ENCODE results near the gene POU2F1.

DNA sequence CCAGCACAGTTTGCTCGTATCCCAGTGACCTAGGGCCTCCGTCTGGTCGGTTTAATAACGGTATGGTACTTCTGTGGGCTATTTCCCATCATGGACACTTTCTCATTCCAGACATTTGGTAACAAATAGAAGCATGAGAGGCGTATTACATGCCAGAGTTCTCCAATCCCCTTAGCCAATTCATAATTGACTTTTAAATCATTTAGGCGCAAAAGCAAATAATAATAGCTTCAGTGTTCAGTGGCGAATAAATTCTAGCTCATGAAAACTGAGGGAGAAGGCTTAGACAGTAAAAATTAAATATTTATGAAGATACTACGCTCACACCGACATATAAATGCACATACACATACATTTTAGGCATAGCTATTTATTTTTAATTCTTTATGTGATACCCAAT, 247.1 kb downstream of the POU2F1 start:
- TF ChIP-seq POLR2AphosphoS5 (IDR thresholded peaks at IDR 0.05) (no peak), EZH2 (IDR thresholded peaks at IDR 0.05; ENCODE audit: borderline replicate concordance, insufficient read depth, low read length, poor library complexity, severe bottlenecking) (no peak)
- TF ChIP-seq, protein P1, sequence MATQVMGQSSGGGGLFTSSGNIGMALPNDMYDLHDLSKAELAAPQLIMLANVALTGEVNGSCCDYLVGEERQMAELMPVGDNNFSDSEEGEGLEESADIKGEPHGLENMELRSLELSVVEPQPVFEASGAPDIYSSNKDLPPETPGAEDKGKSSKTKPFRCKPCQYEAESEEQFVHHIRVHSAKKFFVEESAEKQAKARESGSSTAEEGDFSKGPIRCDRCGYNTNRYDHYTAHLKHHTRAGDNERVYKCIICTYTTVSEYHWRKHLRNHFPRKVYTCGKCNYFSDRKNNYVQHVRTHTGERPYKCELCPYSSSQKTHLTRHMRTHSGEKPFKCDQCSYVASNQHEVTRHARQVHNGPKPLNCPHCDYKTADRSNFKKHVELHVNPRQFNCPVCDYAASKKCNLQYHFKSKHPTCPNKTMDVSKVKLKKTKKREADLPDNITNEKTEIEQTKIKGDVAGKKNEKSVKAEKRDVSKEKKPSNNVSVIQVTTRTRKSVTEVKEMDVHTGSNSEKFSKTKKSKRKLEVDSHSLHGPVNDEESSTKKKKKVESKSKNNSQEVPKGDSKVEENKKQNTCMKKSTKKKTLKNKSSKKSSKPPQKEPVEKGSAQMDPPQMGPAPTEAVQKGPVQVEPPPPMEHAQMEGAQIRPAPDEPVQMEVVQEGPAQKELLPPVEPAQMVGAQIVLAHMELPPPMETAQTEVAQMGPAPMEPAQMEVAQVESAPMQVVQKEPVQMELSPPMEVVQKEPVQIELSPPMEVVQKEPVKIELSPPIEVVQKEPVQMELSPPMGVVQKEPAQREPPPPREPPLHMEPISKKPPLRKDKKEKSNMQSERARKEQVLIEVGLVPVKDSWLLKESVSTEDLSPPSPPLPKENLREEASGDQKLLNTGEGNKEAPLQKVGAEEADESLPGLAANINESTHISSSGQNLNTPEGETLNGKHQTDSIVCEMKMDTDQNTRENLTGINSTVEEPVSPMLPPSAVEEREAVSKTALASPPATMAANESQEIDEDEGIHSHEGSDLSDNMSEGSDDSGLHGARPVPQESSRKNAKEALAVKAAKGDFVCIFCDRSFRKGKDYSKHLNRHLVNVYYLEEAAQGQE (IDR thresholded peaks at IDR 0.05; ENCODE audit: borderline replicate concordance) = no peak
